HL-60 (cell line): ENCODE measurements around the gene RSU1.

Experiments used
- CTCF ChIP-seq: IDR thresholded peaks from one replicate; pipeline ENCODE4 v1.5.1; 2011; ENCODE audit warnings: low read length, control low read depth, inconsistent platforms; ENCODE audit not compliant: insufficient read depth
- GABPA ChIP-seq: IDR thresholded peaks from 2 replicates; pipeline ENCODE4 v1.6.1; 2012; ENCODE audit warnings: low read depth
- POLR2AphosphoS5 ChIP-seq: IDR thresholded peaks from 2 replicates; pipeline ENCODE4 v1.6.1; 2012; ENCODE audit warnings: low read depth
- REST ChIP-seq: IDR thresholded peaks from 2 replicates; pipeline ENCODE4 v1.6.1; 2012; ENCODE audit warnings: low read depth; ENCODE audit not compliant: insufficient replicate concordance
- SPI1 ChIP-seq: IDR thresholded peaks from 2 replicates; pipeline ENCODE4 v1.6.1; 2012; ENCODE audit warnings: low read depth, mild to moderate bottlenecking, borderline replicate concordance

- TF ChIP-seq CTCF (no peak), POLR2AphosphoS5 (no peak), REST (no peak), GABPA (no peak), SPI1 (no peak)
Measured at GRCh38 chr10:16602104-16602775, 215.0 kb downstream of the RSU1 start.
